HCT116 (cell line): Measurements from ENCODE around the gene SLC25A51. TPM values are rescaled to one million over a fixed set of nuclear protein-coding genes. Genes with fewer than 3 reads are reported as not detected.

Source experiments
- ATAC-seq: fragments of 200-7000 bp; cut with Tn5 transposase; 2 replicates; pipeline ENCODE4 v1.9.1; 2020; ENCODE audit warnings: mild to moderate bottlenecking, moderate library complexity
- BruUV-seq: library from RNA; stranded (reverse); fragments of 400-500 nt; replicated peaks from 2 replicates; lab custom pipeline; 2021; lab: Mats Ljungman, UMichigan
- CTCF ChIA-PET: fragments of 300-600 bp; sonication (Branson Sonifier 250); formaldehyde crosslinking; loops from one replicate; lab custom pipeline; 2021; ENCODE audit warnings: antibody characterized with exemption; lab: Charles Lee
- POLR2A ChIA-PET: fragments of 300-600, 350-600 bp; sonication (Branson Sonifier 250); formaldehyde crosslinking; loops from one replicate; lab custom pipeline; 2021; ENCODE audit warnings: antibody characterized with exemption; lab: Charles Lee
- RAD21 ChIA-PET, 2 experiments: fragments of 300-600 bp; sonication (Branson Sonifier 250); formaldehyde crosslinking; loops; one replicate each; lab custom pipeline; 2023; ENCODE audit warnings: low total read pairs in 2 of 2; ENCODE audit not compliant: uncharacterized antibody in 2 of 2, unreplicated experiment in 2 of 2, low non-redundant PET in 1 of 2; lab: Charles Lee
- DNase-seq: peaks from one replicate; pipeline ENCODE4 v3.0.0-alpha.2; 2010; ENCODE audit warnings: low read depth, low spot score
- H2AFZ ChIP-seq: fragments of 200-600 bp; shearing (Covaris generic), sonication (generic); 2 replicates; pipeline ENCODE4 v1.6.1; 2017; ENCODE audit warnings: low read depth, mixed run types, mixed read lengths, antibody characterized with exemption, low read length; ENCODE audit not compliant: poor library complexity, severe bottlenecking
- H3K27ac ChIP-seq: 2 replicates; pipeline ENCODE4 v1.5.1; 2012; ENCODE audit warnings: low read depth, low read length
- H3K27me3 ChIP-seq: fragments of 200-600 bp; sonication (generic); 2 replicates; pipeline ENCODE4 v1.6.1; 2016; ENCODE audit warnings: mixed run types, low read length, mixed read lengths; ENCODE audit not compliant: insufficient read depth
- H3K36me3 ChIP-seq, 2 experiments: fragments of 200-500 bp in 1 of 2; fragments of 200-600 bp in 1 of 2; sonication (Bioruptor generic) in 1 of 2; sonication (generic) in 1 of 2; 2 replicates each; pipeline versions ENCODE4 v1.5.1 to v1.6.1; 2014 to 2016; ENCODE audit warnings: low read length in 2 of 2, inconsistent platforms in 1 of 2, mixed read lengths in 1 of 2, mixed run types in 1 of 2; ENCODE audit not compliant: insufficient read depth in 2 of 2, control insufficient read depth in 1 of 2
- H3K4me1 ChIP-seq, 2 experiments: fragments of 200-600 bp in 1 of 2; sonication (generic) in 1 of 2; 2 replicates each; pipeline versions ENCODE4 v1.5.1 to v1.6.1; 2012 to 2017; ENCODE audit warnings: low read length in 2 of 2, inconsistent platforms in 1 of 2, mild to moderate bottlenecking in 1 of 2, mixed read lengths in 1 of 2, mixed run types in 1 of 2, moderate library complexity in 1 of 2; ENCODE audit not compliant: insufficient read depth in 2 of 2, control insufficient read depth in 1 of 2
- H3K4me2 ChIP-seq: fragments of 200-600 bp; sonication (generic); 2 replicates; pipeline ENCODE4 v1.6.1; 2017; ENCODE audit warnings: mixed run types, low read length, mixed read lengths
- H3K4me3 ChIP-seq, 2 experiments: fragments of 200-600 bp in 1 of 2; sonication (generic) in 1 of 2; replicated peaks in 1 of 2; 2 replicates each; pipeline ENCODE4 v1.5.1; 2011 to 2016; ENCODE audit warnings: low read length in 2 of 2, control low read depth in 1 of 2, low read depth in 1 of 2, mild to moderate bottlenecking in 1 of 2, mixed read lengths in 1 of 2, mixed run types in 1 of 2
- H3K79me2 ChIP-seq: fragments of 200-600 bp; sonication (generic); 2 replicates; pipeline ENCODE4 v1.6.1; 2017; ENCODE audit warnings: mild to moderate bottlenecking, mixed run types, low read length, moderate library complexity, mixed read lengths; ENCODE audit not compliant: insufficient read depth
- H3K9ac ChIP-seq: fragments of 200-600 bp; sonication (generic); 2 replicates; pipeline ENCODE4 v1.6.1; 2016; ENCODE audit warnings: low read length, mixed read lengths
- H3K9me2 ChIP-seq: fragments of 200-600 bp; sonication (generic), shearing (Covaris generic); 2 replicates; pipeline ENCODE4 v1.6.1; 2017; ENCODE audit warnings: mixed run types, mild to moderate bottlenecking, moderate library complexity; ENCODE audit not compliant: insufficient read depth
- H3K9me3 ChIP-seq, 2 experiments: fragments of 200-500 bp in 1 of 2; fragments of 200-600 bp in 1 of 2; sonication (Bioruptor generic) in 1 of 2; sonication (generic) in 1 of 2; 2 replicates each; pipeline ENCODE4 v1.6.1; 2014 to 2017; ENCODE audit warnings: low read length in 2 of 2, mixed read lengths in 2 of 2, inconsistent platforms in 1 of 2, low read depth in 1 of 2, mild to moderate bottlenecking in 1 of 2, mixed run types in 1 of 2, moderate library complexity in 1 of 2; ENCODE audit not compliant: control insufficient read depth in 1 of 2, insufficient read depth in 1 of 2
- H4K20me1 ChIP-seq: fragments of 200-600 bp; sonication (generic), shearing (Covaris generic); 2 replicates; pipeline ENCODE4 v1.6.1; 2017; ENCODE audit warnings: mixed run types, mild to moderate bottlenecking, moderate library complexity; ENCODE audit not compliant: insufficient read depth
- ATF3 ChIP-seq: IDR thresholded peaks from 2 replicates; pipeline ENCODE4 v1.6.1; 2012
- ELF1 ChIP-seq: IDR thresholded peaks from 2 replicates; pipeline ENCODE4 v1.6.1; 2012; ENCODE audit warnings: low read depth, borderline replicate concordance
- EZH2 ChIP-seq: fragments of 200-600 bp; sonication (generic); IDR thresholded peaks from 2 replicates; pipeline ENCODE4 v1.6.1; 2017; ENCODE audit warnings: antibody characterized with exemption, mixed run types
- POLR2A ChIP-seq: IDR thresholded peaks from 2 replicates; pipeline ENCODE4 v1.7.0; 2011; ENCODE audit warnings: borderline replicate concordance; ENCODE audit not compliant: insufficient read depth, insufficient read length; ENCODE audit errors: extremely low read depth
- RAD21 ChIP-seq: IDR thresholded peaks from 2 replicates; pipeline ENCODE4 v1.6.1; 2012; ENCODE audit warnings: low read depth, mild to moderate bottlenecking
- REST ChIP-seq: IDR thresholded peaks from 2 replicates; pipeline ENCODE4 v1.6.1; 2012; ENCODE audit warnings: low read depth
- SIN3A ChIP-seq: IDR thresholded peaks from 2 replicates; pipeline ENCODE4 v1.6.1; 2012; ENCODE audit warnings: low read depth
- SP1 ChIP-seq: IDR thresholded peaks from 2 replicates; pipeline ENCODE4 v1.6.1; 2012; ENCODE audit warnings: low read depth
- ZBTB33 ChIP-seq: IDR thresholded peaks from 2 replicates; pipeline ENCODE4 v1.6.1; 2011; ENCODE audit warnings: mild to moderate bottlenecking, low read length, moderate library complexity; ENCODE audit not compliant: insufficient replicate concordance; ENCODE audit errors: extremely low read depth
- intact Hi-C: fragments of 100-400 bp; cut with micrococcal nuclease; formaldehyde crosslinking; loops from 2 replicates; pipeline ENCODE4 v1.10.0; 2022
- total RNA-seq: library from RNA; stranded (reverse); gene quantifications from one replicate; pipeline ENCODE4 v1.2.1, GENCODE V29; 2021; ENCODE audit not compliant: unreplicated experiment

SLC25A51 gene
- total RNA-seq, 1 experiment from 2014 or later: 27.3 TPM

GRCh38 chr9:37943345-37944265 is 39.7 kb upstream of the SLC25A51 start (continued):
- no peak for TF ChIP-seq REST
- TF ChIP-seq ELF1: no peak
- no peak for TF ChIP-seq ATF3

- peak overlapping the region; percentile 73 for H3K4me2 ChIP-seq
- peaks cover 63 to 81% of the 10 kb centered on the region in 2 experiments for H3K4me1 ChIP-seq
- peak overlapping the region; percentile 88 for H3K27ac ChIP-seq
- ChIA-PET CTCF (interaction anchor here (1.0 kb wide), 1 partner anchor 29 kb away, joined by 3 read pairs; no protein-coding TSS in a partner anchor), RAD21 (no interaction called here), POLR2A (interaction anchor here (0.9 kb wide), 1 partner anchor 12 kb away, joined by 3 read pairs; no protein-coding TSS in a partner anchor)
- no peaks in the 10 kb centered on the region for H3K9me3 ChIP-seq
- no peaks in the 10 kb centered on the region for H3K9me2 ChIP-seq
- ATAC-seq: peak; percentile 52
- no peak overlapping the region for H3K4me3 ChIP-seq
- no peak overlapping the region; the same call in 1 of the 2 replicates for H3K9ac ChIP-seq
- TF ChIP-seq SP1 (0 out of 2 replicates have a peak, but pooled peaks have one; percentile 17), SIN3A (no peak), ZBTB33 (no peak), POLR2A (no peak), ATF3 (no peak), EZH2 (no peak), RAD21 (no peak)
- intact Hi-C loops: no loop called here
- DNase-seq: no peak
- no TSS peak for BruUV-seq
- no peaks in the 10 kb centered on the region for H3K79me2 ChIP-seq
- H3K36me3 ChIP-seq: peaks cover 0 to 17% of the 10 kb centered on the region in 2 experiments; a peak in 1 of 4 replicates
- H3K27me3 ChIP-seq: no peaks in the 10 kb centered on the region
- no peaks in the 10 kb centered on the region; the same call in 1 of the 2 replicates for H4K20me1 ChIP-seq
- H2AFZ ChIP-seq: no peak overlapping the region
Observed at GRCh38 chr9:37942621-37943344, 38.9 kb upstream of the SLC25A51 start.
